RWPE2 (cell line): Measurements from ENCODE around the gene MORN5.

Experiments used
- ATAC-seq: fragments of 200-7000 bp; cut with Tn5 transposase; 3 replicates; pipeline ENCODE4 v1.9.1; 2021; ENCODE audit warnings: low read depth
- DNase-seq: peaks from one replicate; pipeline ENCODE4 v3.0.0-alpha.2; 2020; ENCODE audit warnings: low spot score
- H3K27ac ChIP-seq: fragments of 450-650 bp; 2 replicates; pipeline ENCODE4 v1.5.1; 2017; ENCODE audit warnings: mild to moderate bottlenecking; ENCODE audit not compliant: poor library complexity, severe bottlenecking
- H3K27me3 ChIP-seq: fragments of 250-450 bp; sonication (Bioruptor Pico); 2 replicates; pipeline ENCODE4 v1.5.1; 2021; ENCODE audit warnings: mild to moderate bottlenecking, moderate library complexity; ENCODE audit not compliant: insufficient read depth, poor library complexity, severe bottlenecking
- H3K36me3 ChIP-seq: fragments of 250-450 bp; sonication (Bioruptor Pico); 2 replicates; pipeline ENCODE4 v1.5.1; 2020; ENCODE audit warnings: low read depth, mild to moderate bottlenecking, moderate library complexity
- H3K4me1 ChIP-seq: fragments of 250-450 bp; sonication (Bioruptor Pico); 2 replicates; pipeline ENCODE4 v1.5.1; 2021; ENCODE audit warnings: mild to moderate bottlenecking, moderate library complexity; ENCODE audit not compliant: insufficient read depth, poor library complexity, severe bottlenecking
- H3K4me3 ChIP-seq: fragments of 250-450 bp; sonication (Bioruptor Pico); 2 replicates; pipeline ENCODE4 v1.5.1; 2021; ENCODE audit warnings: mild to moderate bottlenecking, moderate library complexity; ENCODE audit not compliant: severe bottlenecking
- H3K9me3 ChIP-seq: fragments of 250-450 bp; sonication (Bioruptor Pico); 2 replicates; pipeline ENCODE4 v1.5.1; 2021; ENCODE audit warnings: mild to moderate bottlenecking, moderate library complexity; ENCODE audit not compliant: severe bottlenecking
- CTCF ChIP-seq: fragments of 450-650 bp; IDR thresholded peaks from one replicate; pipeline ENCODE4 v1.5.1; 2017; ENCODE audit warnings: mild to moderate bottlenecking, moderate library complexity; ENCODE audit not compliant: poor library complexity, severe bottlenecking

MORN5 gene

DNA sequence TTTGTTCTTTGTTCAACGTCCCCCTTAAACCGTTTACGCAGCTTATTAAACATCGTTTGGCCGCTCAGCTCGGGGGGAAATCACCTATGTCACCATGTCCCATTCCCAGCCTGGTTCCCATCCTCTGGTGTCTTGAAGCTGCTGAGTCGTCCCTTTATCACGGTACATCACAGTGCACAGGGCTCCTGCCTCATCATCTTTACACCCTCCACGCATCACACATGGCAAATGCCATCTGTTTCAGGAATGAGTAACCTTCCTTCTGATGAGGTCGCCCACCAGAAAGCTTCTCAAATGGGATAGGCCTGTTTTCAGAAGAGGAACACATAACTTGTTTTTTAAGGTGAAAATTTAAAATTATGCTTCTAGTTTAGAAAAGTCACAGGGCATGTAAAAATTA is 77.0 kb downstream of the MORN5 start:
- no peak for TF ChIP-seq CTCF
- no peak; the same call in 2 of the 3 replicates for ATAC-seq

GRCh38 chr9:122239722-122240121 is 80.0 kb downstream of the MORN5 start:
- H3K27me3 ChIP-seq = no peaks in the 10 kb centered on the region
- TF ChIP-seq CTCF = no peak
- no peaks in the 10 kb centered on the region for H3K9me3 ChIP-seq
- H3K4me1 ChIP-seq = no peaks in the 10 kb centered on the region
- no peak overlapping the region for H3K27ac ChIP-seq
- H3K36me3 ChIP-seq = peaks cover 43% of the 10 kb centered on the region
- no peak overlapping the region for H3K4me3 ChIP-seq
- DNase-seq (no peak), ATAC-seq (no peak)

More for the DNA sequence above, 77.0 kb downstream of the MORN5 start:
- Histone ChIP-seq H3K27ac (no peak overlapping the region), H3K36me3 (peaks cover 15% of the 10 kb centered on the region), H3K27me3 (no peaks in the 10 kb centered on the region), H3K4me1 (no peaks in the 10 kb centered on the region), H3K9me3 (no peaks in the 10 kb centered on the region), H3K4me3 (no peak overlapping the region)
- no peak for DNase-seq

- DNase-seq (no peak), ATAC-seq (no peak)
- Histone ChIP-seq H3K27me3 (no peaks in the 10 kb centered on the region), H3K4me1 (peaks cover 15% of the 10 kb centered on the region), H3K4me3 (no peak overlapping the region), H3K36me3 (peaks cover 74% of the 10 kb centered on the region), H3K27ac (no peak overlapping the region), H3K9me3 (no peaks in the 10 kb centered on the region)
- TF ChIP-seq CTCF = no peak
Measured at GRCh38 chr9:122244349-122244748, 84.6 kb downstream of the MORN5 start.

DNA sequence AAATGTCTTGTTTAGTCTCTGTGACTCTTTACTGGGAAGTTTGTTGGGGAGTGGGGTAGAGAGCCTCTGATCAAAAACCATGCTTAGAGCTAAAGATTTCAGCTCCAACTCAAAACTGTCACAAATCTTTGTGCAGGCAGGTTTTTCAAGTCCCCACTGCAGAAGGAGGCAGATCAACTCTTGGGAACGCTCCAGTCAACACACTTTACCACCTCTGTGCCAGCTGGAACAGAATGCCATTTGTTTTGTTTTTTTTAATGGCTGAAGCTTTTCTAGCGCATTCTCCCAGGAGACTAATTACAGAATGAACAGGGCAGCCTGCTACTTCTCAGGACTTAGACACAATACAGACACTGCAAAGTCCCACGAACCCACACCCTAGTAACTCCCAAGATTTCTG is 87.0 kb downstream of the MORN5 start:
- H3K27me3 ChIP-seq = no peaks in the 10 kb centered on the region
- no peak for DNase-seq
- peaks cover 18% of the 10 kb centered on the region for H3K4me1 ChIP-seq
- peak overlapping the region; percentile 99 for H3K27ac ChIP-seq
- H3K36me3 ChIP-seq = peaks cover 81% of the 10 kb centered on the region
- H3K9me3 ChIP-seq = no peaks in the 10 kb centered on the region
- H3K4me3 ChIP-seq = no peak overlapping the region
- ATAC-seq = no peak
- no peak for TF ChIP-seq CTCF

DNA sequence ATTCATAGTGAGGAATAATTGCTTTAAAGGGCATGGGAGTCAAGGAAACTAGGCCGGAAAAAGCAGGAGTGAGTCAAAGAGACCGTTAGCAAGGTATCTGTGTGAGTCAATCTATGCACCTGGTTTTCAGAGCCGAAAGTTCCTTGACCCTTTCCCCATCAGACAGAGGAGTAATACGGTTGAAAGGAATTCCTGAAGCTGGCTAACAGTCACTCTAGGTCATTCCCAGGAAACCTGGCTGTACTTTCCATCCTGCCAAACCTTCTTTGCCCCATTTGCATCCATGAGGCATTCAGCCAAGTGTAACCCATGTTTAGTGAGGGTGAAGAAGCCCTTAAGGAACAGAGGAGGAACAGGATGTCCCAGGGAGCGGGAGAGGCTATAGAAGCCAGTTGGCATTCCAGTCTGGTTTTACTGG is 88.7 kb downstream of the MORN5 start:
- ATAC-seq (peak; percentile 96), DNase-seq (peak; percentile 70)
- no peak overlapping the region for H3K4me3 ChIP-seq
- no peaks in the 10 kb centered on the region for H3K27me3 ChIP-seq
- peaks cover 67% of the 10 kb centered on the region for H3K36me3 ChIP-seq
- peaks cover 18% of the 10 kb centered on the region for H3K4me1 ChIP-seq
- peak overlapping the region; percentile 99 for H3K27ac ChIP-seq
- no peaks in the 10 kb centered on the region for H3K9me3 ChIP-seq
- no peak for TF ChIP-seq CTCF
